ENCODE results near the gene NT5C2. TPM values are rescaled to one million over a fixed set of nuclear protein-coding genes. Genes with fewer than 3 reads are reported as not detected.

NT5C2 gene
- total and polyA plus RNA-seq, 2 of the 4 experiments (the other 2 are of a cell fraction): 60.0 to 65.1 TPM

- DNase-seq (peak; percentile 92), ATAC-seq (ENCODE audit: low read depth) (peak; percentile 13)
- peaks cover 7% of the 10 kb centered on the region for H3K36me3 ChIP-seq (ENCODE audit: control insufficient read depth, insufficient read depth, low read length)
- no peak overlapping the region for H2AK5ac ChIP-seq (ENCODE audit: low read depth, low read length)
- no peak overlapping the region for H3K27ac ChIP-seq (ENCODE audit: insufficient read depth, low read length)
- H3K4ac ChIP-seq (ENCODE audit: low read depth, low read length): 0 out of 2 replicates have a peak overlapping the region, but pooled peaks have one; percentile 3
- H2BK120ac ChIP-seq (ENCODE audit: low read depth, low read length): no peak overlapping the region
- no peaks in the 10 kb centered on the region for H3K9me3 ChIP-seq (ENCODE audit: control insufficient read depth, insufficient read depth, low read length)
- H3K4me3 ChIP-seq (ENCODE audit: insufficient read depth, low read depth, low read length): no peak overlapping the region
- H2AFZ ChIP-seq (replicated peaks; ENCODE audit: low read length, poor library complexity): no peak overlapping the region
- peaks cover 17% of the 10 kb centered on the region for H3K4me1 ChIP-seq (ENCODE audit: control insufficient read depth, insufficient read depth, low read length)
- no peaks in the 10 kb centered on the region for H4K20me1 ChIP-seq (ENCODE audit: insufficient read depth, low read length)
- in situ Hi-C loops (cut with MboI; ENCODE audit: low sequenced_read_pairs) (no loop called here), dilution Hi-C loops (cut with HindIII; ENCODE audit: low sequenced_read_pairs, unreplicated experiment) (no loop called here), intact Hi-C loops (cut with micrococcal nuclease) (loop anchor here (1.0 to 5.0 kb wide), 2 partner anchors 7 to 34 kb away; no protein-coding TSS in a partner anchor)
- peaks cover 13 to 53% of the 10 kb centered on the region in 2 experiments; a peak in 3 of 4 replicates for H3K79me1 ChIP-seq (ENCODE audit: low read depth in 1 of 2, low read length in 2 of 2)
- peaks cover 7% of the 10 kb centered on the region for H3K9me1 ChIP-seq (ENCODE audit: insufficient read depth, low read length)
- no peak overlapping the region for H3K56ac ChIP-seq (ENCODE audit: extremely low read depth, insufficient read depth, low read length)
- CTCF ChIA-PET: no interaction called here
- H3K9ac ChIP-seq (ENCODE audit: low read depth, low read length): no peak overlapping the region
- BruUV-seq (replicated peaks): no TSS peak
- H2BK5ac ChIP-seq (ENCODE audit: low read depth, low read length, poor library complexity, severe bottlenecking): peak overlapping the region; percentile 91
- peak; percentile 45; the same call in 1 of the 2 replicates for TF ChIP-seq CEBPB (IDR thresholded peaks at IDR 0.05; ENCODE audit: low read depth, low read length)
- TF ChIP-seq MAZ (IDR thresholded peaks at IDR 0.05; ENCODE audit: borderline replicate concordance, low read depth, low read length): no peak
- no CpG with 5 or more reads among the region's 3 CpGs for WGBS, 2 experiments (ENCODE audit: extremely low coverage in 2 of 2, insufficient read length in 1 of 2)
- H4K5ac ChIP-seq (ENCODE audit: low read depth, low read length): peak overlapping the region; percentile 16; the same call in 1 of the 2 replicates
- H4K91ac ChIP-seq (ENCODE audit: insufficient read depth, low read depth, low read length): no peak overlapping the region
- H4K8ac ChIP-seq (ENCODE audit: low read depth in 2 of 2, low read length in 2 of 2): no peak overlapping the region
- no peak overlapping the region for H2BK15ac ChIP-seq (ENCODE audit: low read depth, low read length)
- peak overlapping the region; percentile 44; the same call in 1 of the 2 replicates for H3K23ac ChIP-seq (ENCODE audit: low read depth, low read length)
- no peak overlapping the region for H2AK9ac ChIP-seq (replicated peaks; ENCODE audit: low read depth, low read length, poor library complexity)
- POLR2A ChIA-PET (ENCODE audit: unreplicated experiment): no interaction called here
- H3K14ac ChIP-seq (replicated peaks; ENCODE audit: low read depth, low read length): no peak overlapping the region
- H3K18ac ChIP-seq (ENCODE audit: low read depth, low read length): peak overlapping the region; percentile 14; the same call in 1 of the 2 replicates
- H2BK20ac ChIP-seq (ENCODE audit: low read depth, low read length): no peak overlapping the region
- peak overlapping the region; percentile 72; the same call in 1 of the 2 replicates for H3K4me2 ChIP-seq (ENCODE audit: low read depth, low read length)
- no peaks in the 10 kb centered on the region for H3K27me3 ChIP-seq (ENCODE audit: control insufficient read depth, insufficient read depth, low read length)
These were observed 47.1 kb downstream of the NT5C2 start for GRCh38 chr10:103145860-103146466.

Measured in IMR-90 (cell line).